Uterus (tissue), 2 donors: ENCODE measurements around the gene SNAP29.

Source experiments
- CTCF ChIP-seq, 4 experiments: fragments of 200-600 bp in 2 of 4; fragments of 450-650 bp in 2 of 4; sonication (generic) in 2 of 4; IDR thresholded peaks; one replicate each; pipeline ENCODE4 v1.5.1; 2016 to 2019; ENCODE audit warnings: antibody characterized with exemption in 4 of 4, mild to moderate bottlenecking in 2 of 4, moderate library complexity in 1 of 4
- POLR2A ChIP-seq, 2 donors: fragments of 450-650 bp; IDR thresholded peaks; one replicate each; pipeline ENCODE4 v1.6.1; 2016; ENCODE audit warnings: antibody characterized with exemption in 2 of 2, mild to moderate bottlenecking in 1 of 2, moderate library complexity in 1 of 2

GRCh38 chr22:20825624-20826023 lies 33.2 kb upstream of the SNAP29 start:
- TF ChIP-seq CTCF (IDR thresholded peaks at IDR 0.05), result no peak
- no peak for TF ChIP-seq POLR2A (IDR thresholded peaks at IDR 0.05)
